Spleen (tissue), 11 donors: ENCODE results near the gene HMBS. TPM values are rescaled to one million over a fixed set of nuclear protein-coding genes. Genes with fewer than 3 reads are reported as not detected.
A peak's percentile ranks its signal among the peaks of the same experiment; 100 is the strongest.

ENCODE experiments used
- DNase-seq: peaks from one replicate; pipeline ENCODE4 v3.0.0-alpha.2; 2020
- H3K27ac ChIP-seq, 8 donors: fragments of 200-600 bp; sonication (generic) in 7 of 8; 1 replicate in 4 of 8; 2 replicates in 4 of 8; pipeline versions ENCODE4 v1.5.0 to v1.8.0; 2016 to 2021; ENCODE audit warnings: inconsistent platforms in 4 of 8, mild to moderate bottlenecking in 4 of 8, moderate library complexity in 1 of 8
- H3K27me3 ChIP-seq, 7 donors: fragments of 200-600 bp; sonication (generic) in 6 of 7; replicated peaks in 1 of 7; 1 replicate in 4 of 7; 2 replicates in 3 of 7; pipeline versions ENCODE4 v1.5.0 to v1.8.0; 2016 to 2021; ENCODE audit warnings: inconsistent platforms in 3 of 7, mild to moderate bottlenecking in 1 of 7
- H3K36me3 ChIP-seq, 6 donors: fragments of 200-600 bp; sonication (generic) in 5 of 6; 1 replicate in 4 of 6; 2 replicates in 2 of 6; pipeline versions ENCODE4 v1.5.0 to v1.8.0; 2016 to 2021; ENCODE audit warnings: inconsistent platforms in 2 of 6
- H3K4me1 ChIP-seq, 6 donors: fragments of 200-600 bp; sonication (generic) in 5 of 6; 1 replicate in 3 of 6; 2 replicates in 3 of 6; pipeline versions ENCODE4 v1.5.0 to v1.8.0; 2016 to 2021; ENCODE audit warnings: inconsistent platforms in 3 of 6
- H3K4me3 ChIP-seq, 8 donors: fragments of 200-600 bp; sonication (generic) in 7 of 8; 1 replicate in 4 of 8; 2 replicates in 4 of 8; pipeline versions ENCODE4 v1.5.0 to v1.8.0; 2016 to 2021; ENCODE audit warnings: inconsistent platforms in 4 of 8, mild to moderate bottlenecking in 4 of 8, moderate library complexity in 2 of 8
- H3K9me3 ChIP-seq, 8 donors: fragments of 200-600 bp; sonication (generic) in 7 of 8; 1 replicate in 4 of 8; 2 replicates in 4 of 8; pipeline versions ENCODE4 v1.5.0 to v1.8.0; 2016 to 2021; ENCODE audit warnings: inconsistent platforms in 4 of 8
- POLR2A ChIP-seq, 3 donors: fragments of 450-650 bp; IDR thresholded peaks; one replicate each; pipeline ENCODE4 v1.5.1; 2017; ENCODE audit warnings: antibody characterized with exemption in 3 of 3, mild to moderate bottlenecking in 1 of 3
- POLR2AphosphoS5 ChIP-seq, 3 donors: sonication (generic); formaldehyde crosslinking; IDR thresholded peaks; one replicate each; pipeline ENCODE4 v1.5.1; 2017; ENCODE audit warnings: antibody characterized with exemption in 3 of 3
- WGBS, 5 donors: extraction: QIAGEN DNeasy Blood & Tissue Kit in 3 of 5; methylation state at CpG; one replicate each; pipeline versions ENCODE4 v1.1.5 to v1.1.7; 2013 to 2018; 5-methylcytosine and 5-hydroxymethylcytosine counted together
- intact Hi-C: fragments of 100-400 bp; cut with DNase I; formaldehyde crosslinking; loops from one replicate; pipeline ENCODE4 v1.15.0; 2023; ENCODE audit warnings: low total_unique reads
- polyA plus RNA-seq, 3 donors: library from polyadenylated mRNA; stranded (reverse); fragments of 200-250 nt; gene quantifications; one replicate each; pipeline ENCODE4 v1.2.1, GENCODE V29; 2013
- total RNA-seq, 7 donors: library from RNA; depleted of rRNA in 3 of 7; stranded (reverse); fragments of >200 nt in 3 of 7; fragmentation: NEBNext Ultra II Directional in 4 of 7; extraction: Animal tissue kit (Norgen Biotek cat#: 25700) in 4 of 7; gene quantifications; one replicate each; pipeline versions ENCODE4 v1.1.0 to v1.2.1, GENCODE V29; 2016 to 2021
- TF ChIP-seq, protein P1 (sequence below), 11 experiments: fragments of 200-600 bp in 7 of 11; fragments of 450-650 bp in 4 of 11; sonication (generic) in 4 of 11; IDR thresholded peaks in 8 of 11; conservative IDR thresholded peaks in 3 of 11; 1 replicate in 7 of 11; 2 replicates in 4 of 11; pipeline versions ENCODE4 v1.4.0 to v1.8.0; 2016 to 2021; ENCODE audit warnings: antibody characterized with exemption in 11 of 11, inconsistent platforms in 4 of 11, mild to moderate bottlenecking in 1 of 11
- donor health status: healthy with polysubstance abuse.
- donor health status: DM: no; HTN: no; CAD: no; lungs with moderate emphysema.
- donor health status: DM: no; HTN: no; CAD: no.
- donor health status: Bipolar disorder and iron deficiency.
- donor health status: healthy.
- donor health status: DM: no; HTN: no; CAD: no.
- donor health status: DM: yes; HTN: yes; CAD: no.

HMBS gene
- total and polyA plus RNA-seq, 10 donors: 7.4 to 42.6 (median 19.8) TPM

DNA sequence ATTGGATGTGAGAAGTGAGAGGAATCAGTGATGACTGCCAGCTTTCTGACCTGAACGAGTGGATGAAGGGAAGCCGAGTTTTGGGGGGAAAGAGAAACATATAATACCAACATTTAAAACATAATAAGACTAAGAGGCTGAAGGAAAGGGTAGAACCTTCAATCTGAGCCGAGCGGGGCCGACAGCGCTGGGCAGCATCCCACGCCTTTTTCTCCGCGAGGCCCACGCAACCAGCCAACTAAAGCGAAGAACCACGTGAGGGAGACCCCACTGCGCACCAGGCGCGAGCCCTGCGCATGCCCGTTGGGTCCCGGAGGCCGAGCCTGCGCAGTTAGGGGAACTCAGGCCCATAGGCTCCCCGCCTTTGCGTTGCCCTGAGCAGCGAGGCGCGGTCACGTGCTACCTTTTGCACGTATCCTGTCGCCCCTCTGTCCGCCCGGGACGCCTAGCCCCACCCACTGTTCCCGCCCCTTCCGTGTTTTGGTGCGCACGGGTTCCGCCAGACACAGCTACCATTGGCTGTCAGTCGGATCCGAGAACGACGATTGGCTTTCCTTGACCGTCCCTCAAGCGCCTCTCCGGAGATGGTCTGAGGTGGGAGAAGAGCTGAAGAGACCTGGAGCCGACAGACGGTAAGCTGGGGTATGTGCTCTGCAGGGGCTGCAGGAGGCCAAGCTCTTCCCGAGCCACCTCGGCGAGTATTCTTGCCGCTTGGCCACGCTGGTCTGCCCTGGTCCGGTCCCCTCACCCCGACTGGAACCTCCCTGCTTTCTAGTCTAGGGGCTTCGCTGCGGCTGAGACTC lies 36.5 kb downstream of the HMBS start, which contains the start of gene HINFP:
TSS of gene HINFP (plus strand) at position 573 of the 803 bp plus-strand sequence. CDS start 5,365 bp downstream, outside the sequence.
- intact Hi-C loops: no loop called here

DNA sequence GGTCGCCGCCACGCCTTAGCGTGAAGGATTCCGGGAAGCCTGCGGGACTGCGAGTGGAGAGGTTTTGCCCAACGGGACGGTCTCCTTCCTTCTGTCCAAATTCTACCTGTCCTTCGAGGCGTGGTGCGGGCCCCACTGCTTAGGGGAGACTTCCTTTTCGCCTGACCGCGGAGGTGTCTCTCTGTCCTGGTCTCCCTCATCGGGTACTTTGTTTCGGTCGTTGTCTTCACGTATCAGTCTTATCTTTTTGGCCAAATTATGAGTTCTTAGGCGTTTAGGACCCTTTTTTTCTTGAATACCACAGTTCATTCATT lies 37.1 kb downstream of the HMBS start:
- intact Hi-C loops: no loop called here
- TF ChIP-seq POLR2AphosphoS5 (IDR thresholded peaks at IDR 0.05) (no peak), POLR2A (IDR thresholded peaks at IDR 0.05) (no peak)
- TF ChIP-seq, protein P1, sequence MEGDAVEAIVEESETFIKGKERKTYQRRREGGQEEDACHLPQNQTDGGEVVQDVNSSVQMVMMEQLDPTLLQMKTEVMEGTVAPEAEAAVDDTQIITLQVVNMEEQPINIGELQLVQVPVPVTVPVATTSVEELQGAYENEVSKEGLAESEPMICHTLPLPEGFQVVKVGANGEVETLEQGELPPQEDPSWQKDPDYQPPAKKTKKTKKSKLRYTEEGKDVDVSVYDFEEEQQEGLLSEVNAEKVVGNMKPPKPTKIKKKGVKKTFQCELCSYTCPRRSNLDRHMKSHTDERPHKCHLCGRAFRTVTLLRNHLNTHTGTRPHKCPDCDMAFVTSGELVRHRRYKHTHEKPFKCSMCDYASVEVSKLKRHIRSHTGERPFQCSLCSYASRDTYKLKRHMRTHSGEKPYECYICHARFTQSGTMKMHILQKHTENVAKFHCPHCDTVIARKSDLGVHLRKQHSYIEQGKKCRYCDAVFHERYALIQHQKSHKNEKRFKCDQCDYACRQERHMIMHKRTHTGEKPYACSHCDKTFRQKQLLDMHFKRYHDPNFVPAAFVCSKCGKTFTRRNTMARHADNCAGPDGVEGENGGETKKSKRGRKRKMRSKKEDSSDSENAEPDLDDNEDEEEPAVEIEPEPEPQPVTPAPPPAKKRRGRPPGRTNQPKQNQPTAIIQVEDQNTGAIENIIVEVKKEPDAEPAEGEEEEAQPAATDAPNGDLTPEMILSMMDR (IDR thresholded peaks at IDR 0.05 in 8 of 11, conservative IDR thresholded peaks at IDR 0.05 in 3 of 11): no peak
- DNase-seq: no peak

More for the DNA sequence above, 36.5 kb downstream of the HMBS start, which contains the start of gene HINFP:
- Histone ChIP-seq H3K27ac (peak within 1 kb of the TSS; percentile 68 to 92 (median 87)), H3K27me3 (no peaks in the 10 kb centered on the region), H3K4me3 (peak within 1 kb of the TSS; percentile 80 to 100 (median 92)), H3K9me3 (no peaks in the 10 kb centered on the region), H3K4me1 (peaks cover 14 to 68% (median 31%) of the 10 kb centered on the region in 6 donors), H3K36me3 (peaks cover 0 to 43% (median 18%) of the 10 kb centered on the region in 6 donors)
- 0 to 1% (median 1%) methylated on average over 45 to 54 of the region's 54 CpGs for WGBS, 5 donors
- peak; percentile 100 for DNase-seq
- TF ChIP-seq, protein P1 (IDR thresholded peaks at IDR 0.05 in 8 of 11, conservative IDR thresholded peaks at IDR 0.05 in 3 of 11): peak in 3 of 11 experiments; percentile 8 to 36 (median 15)
- peak in 2 of 3 donors; percentile 24 to 69 for TF ChIP-seq POLR2A (IDR thresholded peaks at IDR 0.05)
- peak; percentile 95 to 97 (median 96) for TF ChIP-seq POLR2AphosphoS5 (IDR thresholded peaks at IDR 0.05)

DNA sequence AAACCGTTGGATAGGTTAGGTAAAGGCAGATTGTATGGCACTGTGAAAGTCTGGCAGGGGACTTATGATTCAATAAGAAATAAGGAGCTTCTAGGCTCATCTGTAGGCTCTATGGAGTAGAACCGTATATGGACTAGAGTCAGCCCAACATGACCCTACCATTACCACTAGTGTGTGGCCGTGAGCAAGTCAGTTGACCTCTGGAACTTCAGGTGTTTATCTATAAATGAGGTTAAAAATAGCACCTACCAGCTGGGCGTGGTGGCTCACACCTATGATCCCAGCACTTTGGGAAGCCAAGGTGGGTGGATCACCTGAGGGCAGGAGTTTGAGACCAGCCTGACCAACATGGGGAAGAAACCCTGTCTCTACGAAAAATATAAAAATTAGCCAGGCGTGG lies 41.1 kb downstream of the HMBS start:
- H3K9me3 ChIP-seq: no peaks in the 10 kb centered on the region
- no peaks in the 10 kb centered on the region for H3K27me3 ChIP-seq
- intact Hi-C loops: no loop called here
- peaks cover 0 to 73% (median 39%) of the 10 kb centered on the region in 6 donors for H3K36me3 ChIP-seq
- no peak for DNase-seq
- peak overlapping the region in 1 of 8 donors; percentile 41 for H3K27ac ChIP-seq
- H3K4me1 ChIP-seq: peaks cover 20 to 78% (median 43%) of the 10 kb centered on the region in 6 donors
- no peak overlapping the region for H3K4me3 ChIP-seq
- no peak for TF ChIP-seq POLR2A (IDR thresholded peaks at IDR 0.05)
- TF ChIP-seq, protein P1 (IDR thresholded peaks at IDR 0.05 in 8 of 11, conservative IDR thresholded peaks at IDR 0.05 in 3 of 11): no peak
- TF ChIP-seq POLR2AphosphoS5 (IDR thresholded peaks at IDR 0.05): no peak
- 88 to 96% (median 94%) methylated on average over 6 of the region's 6 CpGs for WGBS, 5 donors

More for the DNA sequence above, 37.1 kb downstream of the HMBS start:
- peaks cover 0 to 43% (median 14%) of the 10 kb centered on the region in 6 donors for H3K36me3 ChIP-seq
- 0 to 1% (median 0%) methylated on average over 20 of the region's 20 CpGs for WGBS, 5 donors
- peak overlapping the region; percentile 80 to 100 (median 92) for H3K4me3 ChIP-seq
- H3K4me1 ChIP-seq: peaks cover 14 to 68% (median 34%) of the 10 kb centered on the region in 6 donors
- no peaks in the 10 kb centered on the region for H3K9me3 ChIP-seq
- H3K27ac ChIP-seq: peak overlapping the region; percentile 68 to 92 (median 86)
- H3K27me3 ChIP-seq: no peaks in the 10 kb centered on the region

DNA sequence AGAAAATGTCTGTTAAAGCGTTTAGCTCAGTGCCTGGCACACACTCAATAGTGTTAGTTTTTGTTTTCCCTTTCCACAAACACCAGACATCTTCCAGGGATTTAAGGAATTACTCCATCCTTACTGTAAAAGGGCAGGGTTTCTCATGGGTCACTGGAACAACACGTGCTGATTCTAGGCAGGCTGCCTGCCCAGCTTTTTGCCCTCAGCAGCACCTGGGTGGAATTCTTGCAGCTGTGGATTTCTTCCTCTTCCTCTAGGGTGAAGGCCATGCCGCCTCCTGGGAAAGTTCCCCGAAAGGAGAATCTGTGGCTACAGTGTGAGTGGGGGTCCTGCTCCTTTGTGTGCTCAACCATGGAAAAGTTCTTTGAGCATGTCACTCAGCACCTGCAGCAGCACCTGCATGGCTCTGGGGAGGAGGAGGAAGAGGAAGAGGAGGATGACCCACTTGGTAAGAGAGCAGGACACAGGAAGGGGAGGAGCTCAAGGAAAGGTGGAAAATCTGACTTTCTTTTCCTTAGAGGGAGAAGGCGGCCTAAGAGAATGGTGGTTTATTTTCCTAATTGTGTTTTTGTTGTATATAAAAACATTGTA lies 42.1 kb downstream of the HMBS start:
- TF ChIP-seq POLR2A (IDR thresholded peaks at IDR 0.05) (no peak), POLR2AphosphoS5 (IDR thresholded peaks at IDR 0.05) (peak in 1 of 3 donors; percentile 6)
- H3K36me3 ChIP-seq: peaks cover 0 to 82% (median 48%) of the 10 kb centered on the region in 6 donors
- peaks cover 19 to 78% (median 46%) of the 10 kb centered on the region in 6 donors for H3K4me1 ChIP-seq
- H3K27ac ChIP-seq: peak overlapping the region in 5 of 8 donors; percentile 10 to 56 (median 41)
- H3K4me3 ChIP-seq: no peak overlapping the region
- H3K9me3 ChIP-seq: no peaks in the 10 kb centered on the region
- no peak for DNase-seq
- WGBS, 5 donors: 65 to 80% (median 72%) methylated on average over 5 of the region's 5 CpGs
- no peaks in the 10 kb centered on the region for H3K27me3 ChIP-seq
- intact Hi-C loops: no loop called here
